HG02884 (cell line): Measurements from ENCODE around the gene CANT1.
"Not testable (repeated sequence)": the region's sequence is repeated elsewhere in the genome, so short reads cannot be mapped to it uniquely, and the experiment has no call there.

ENCODE experiments used
- ATAC-seq: cut with Tn5 transposase; IDR thresholded peaks from one replicate; pipeline ENCODE4 v1.9.1; 2021; ENCODE audit warnings: mild to moderate bottlenecking, moderate library complexity; ENCODE audit not compliant: unreplicated experiment

CANT1 gene

DNA sequence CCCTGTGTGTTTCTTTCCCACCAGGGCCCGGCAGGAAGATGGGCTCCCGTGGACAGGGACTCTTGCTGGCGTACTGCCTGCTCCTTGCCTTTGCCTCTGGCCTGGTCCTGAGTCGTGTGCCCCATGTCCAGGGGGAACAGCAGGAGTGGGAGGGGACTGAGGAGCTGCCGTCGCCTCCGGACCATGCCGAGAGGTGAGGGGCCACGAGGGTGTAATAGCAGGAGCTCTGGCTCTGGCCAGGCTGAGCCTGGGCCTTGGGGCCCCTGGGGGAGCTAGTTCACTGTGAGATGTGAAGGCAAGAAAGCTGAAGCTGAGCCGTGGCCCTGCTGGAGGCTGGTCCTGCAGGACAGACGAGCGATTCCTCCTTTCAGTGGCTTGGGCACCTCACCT is 34.4 kb upstream of the CANT1 start:
- no peak for ATAC-seq

DNA sequence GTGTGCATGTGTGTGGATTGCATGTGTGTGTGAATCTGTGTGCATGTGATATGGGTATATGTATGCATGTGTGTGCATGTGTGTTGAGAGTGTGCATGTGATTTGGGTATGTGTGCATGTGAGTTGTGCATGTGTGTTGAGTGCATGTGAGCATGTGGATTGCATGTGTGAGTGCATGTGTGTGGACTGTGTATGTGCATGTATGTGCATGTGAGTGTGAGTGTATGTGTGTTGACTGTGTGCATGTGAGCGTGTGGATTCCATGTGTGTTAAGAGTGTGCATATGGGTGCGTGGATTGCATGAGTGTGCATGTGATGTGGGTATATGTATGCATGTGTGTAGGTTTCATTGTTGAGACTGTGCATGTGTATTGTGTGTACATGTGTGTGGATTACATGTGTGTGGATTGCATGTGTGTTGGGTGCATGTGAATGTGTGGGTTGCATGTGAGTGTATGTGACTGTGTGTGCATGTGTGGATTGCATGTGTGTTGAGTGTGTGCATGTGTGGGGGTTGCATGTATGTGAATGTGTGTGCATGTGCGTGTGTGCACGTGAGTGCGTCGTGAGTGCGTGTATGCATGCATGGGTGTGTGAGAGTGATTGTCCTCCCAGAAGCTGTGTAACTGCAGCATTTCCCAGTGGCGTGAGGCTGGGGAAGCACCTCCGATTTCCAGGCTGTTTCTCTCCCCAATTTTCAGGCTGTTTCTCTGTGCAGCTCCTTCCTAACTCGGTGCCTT is 33.8 kb upstream of the CANT1 start:
- no peak for ATAC-seq

DNA sequence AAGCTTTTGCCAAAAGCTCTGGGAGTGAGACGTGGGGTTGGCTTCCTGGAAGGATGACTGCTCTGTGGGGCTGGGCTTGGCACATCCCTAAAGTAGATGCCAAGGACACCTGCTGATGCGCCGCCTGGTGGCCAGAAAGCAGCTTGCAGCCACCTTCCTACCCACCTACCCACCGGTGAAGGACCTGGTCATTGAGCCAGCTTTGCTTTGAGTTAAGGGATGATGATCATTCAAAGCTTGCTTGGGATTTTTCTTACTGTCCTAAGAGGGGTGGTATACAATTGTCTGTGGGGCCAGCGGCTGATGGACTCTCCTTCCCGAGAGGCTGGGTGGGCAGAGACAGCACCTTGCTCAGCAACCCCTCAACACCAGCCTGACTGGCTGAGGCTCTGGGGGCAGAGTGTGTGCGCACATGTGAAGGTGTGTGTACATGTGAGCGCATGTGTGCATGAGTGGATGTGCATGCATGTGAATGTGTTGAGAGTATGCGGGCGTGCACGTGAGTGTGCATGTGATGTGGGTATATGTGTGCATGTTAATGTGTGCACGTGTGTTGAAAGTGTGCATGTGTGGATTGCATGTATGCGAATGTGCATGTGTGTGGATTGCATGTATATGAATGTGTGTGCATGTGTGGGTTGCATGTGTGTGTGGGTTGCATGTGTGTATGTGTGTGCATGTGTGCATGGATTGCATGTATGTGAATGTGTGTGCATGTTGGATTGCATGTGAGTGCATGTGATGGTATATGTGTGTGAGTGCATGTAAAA is 33.0 kb upstream of the CANT1 start:
- no peak for ATAC-seq

DNA sequence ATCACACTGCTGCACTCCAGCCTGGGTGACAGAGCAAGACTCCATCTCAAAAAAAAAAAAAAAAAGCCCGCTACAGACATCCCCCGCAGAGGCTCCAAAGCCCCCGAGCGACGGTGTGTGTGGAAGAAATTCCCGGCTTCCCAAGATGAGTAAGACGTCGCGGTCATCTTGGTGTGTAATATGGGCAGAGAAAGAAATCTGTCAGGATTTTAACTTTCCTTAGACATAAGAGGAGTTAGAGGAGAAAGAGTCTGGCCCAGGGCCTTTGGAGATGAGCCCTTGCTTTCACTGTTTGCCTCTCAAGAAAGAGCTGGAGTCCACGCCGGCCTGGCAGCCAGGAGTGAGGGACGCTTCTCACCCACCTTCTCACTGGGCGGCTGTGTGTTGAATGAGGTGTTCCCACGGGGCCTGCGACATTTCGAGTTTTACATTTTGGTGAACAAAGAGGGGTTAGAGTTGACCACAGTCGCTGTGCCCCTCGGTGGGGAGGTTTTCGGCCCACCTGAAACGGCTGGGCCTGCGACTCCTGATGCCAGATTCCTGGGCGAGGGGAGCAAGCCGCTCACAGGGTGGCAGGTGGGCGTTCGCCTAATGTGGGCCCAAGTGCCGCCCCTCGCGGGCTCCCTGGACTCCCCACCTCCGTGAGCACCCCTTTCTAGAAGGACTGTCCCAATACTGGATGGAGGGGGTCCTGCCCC is 32.3 kb upstream of the CANT1 start:
- no peak for ATAC-seq

DNA sequence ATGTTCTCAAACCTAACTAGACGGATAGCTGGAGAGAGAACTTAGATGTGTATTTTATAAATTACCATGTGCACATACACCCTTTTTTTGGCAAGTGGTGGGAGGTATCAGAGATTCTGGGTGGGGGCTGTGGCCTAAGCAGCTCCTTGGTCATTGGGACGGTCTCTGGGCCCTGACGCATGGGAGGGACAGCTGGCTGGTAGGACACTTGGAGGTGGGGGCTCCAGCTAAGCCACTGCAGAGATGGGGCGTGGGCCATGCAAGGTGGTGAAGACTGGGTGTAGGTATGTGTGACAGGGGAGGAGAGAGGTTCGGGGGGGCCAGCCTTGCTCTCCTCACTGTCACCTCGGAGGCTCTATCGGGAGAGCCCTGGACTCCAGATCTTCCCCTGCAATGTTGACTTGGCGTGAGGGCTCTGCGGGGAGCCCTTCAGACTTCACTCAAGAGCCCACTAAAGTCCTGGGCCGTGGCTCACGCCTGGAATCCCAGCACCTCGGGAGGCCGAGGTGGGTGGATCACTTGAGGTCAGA is 31.5 kb upstream of the CANT1 start:
- no peak for ATAC-seq

DNA sequence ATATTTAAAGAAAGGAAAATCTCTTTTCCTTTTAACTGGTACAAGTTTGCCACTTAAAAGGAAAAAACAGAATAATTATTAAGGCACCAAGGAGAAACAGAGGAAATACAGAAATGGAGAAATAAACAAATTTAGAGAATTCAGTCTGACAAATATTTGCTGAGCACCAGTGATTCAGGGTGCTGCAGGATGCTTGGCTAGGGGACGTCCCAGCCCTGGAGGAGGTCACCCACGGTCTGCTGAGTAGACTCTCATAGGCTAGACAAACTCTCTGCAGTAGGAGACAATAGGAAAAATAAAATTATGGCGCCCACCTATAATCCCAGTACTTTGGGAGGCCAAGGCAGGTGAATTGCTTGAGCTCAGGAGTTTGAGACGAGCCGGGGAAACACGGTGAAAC is 30.3 kb upstream of the CANT1 start:
- ATAC-seq, result no peak

DNA sequence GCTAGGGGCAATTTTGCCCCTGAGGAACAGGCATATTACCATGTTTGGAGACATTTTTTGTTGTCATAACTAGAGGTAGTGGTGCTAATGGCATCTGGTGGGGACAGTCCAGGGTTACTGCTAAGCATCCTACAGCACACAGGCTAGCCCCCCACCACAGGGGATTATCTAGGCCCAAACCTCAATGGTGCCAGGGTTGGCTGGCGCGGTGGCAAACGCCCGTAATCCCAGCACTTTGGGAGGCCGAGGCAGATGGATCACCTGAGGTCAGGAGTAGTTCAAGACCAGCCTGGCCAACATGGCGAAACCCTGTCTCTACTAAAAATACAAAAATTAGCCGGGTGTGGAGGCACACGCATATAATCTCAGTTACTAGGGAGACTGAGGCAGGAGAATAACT is 29.6 kb upstream of the CANT1 start:
- ATAC-seq, result no peak

DNA sequence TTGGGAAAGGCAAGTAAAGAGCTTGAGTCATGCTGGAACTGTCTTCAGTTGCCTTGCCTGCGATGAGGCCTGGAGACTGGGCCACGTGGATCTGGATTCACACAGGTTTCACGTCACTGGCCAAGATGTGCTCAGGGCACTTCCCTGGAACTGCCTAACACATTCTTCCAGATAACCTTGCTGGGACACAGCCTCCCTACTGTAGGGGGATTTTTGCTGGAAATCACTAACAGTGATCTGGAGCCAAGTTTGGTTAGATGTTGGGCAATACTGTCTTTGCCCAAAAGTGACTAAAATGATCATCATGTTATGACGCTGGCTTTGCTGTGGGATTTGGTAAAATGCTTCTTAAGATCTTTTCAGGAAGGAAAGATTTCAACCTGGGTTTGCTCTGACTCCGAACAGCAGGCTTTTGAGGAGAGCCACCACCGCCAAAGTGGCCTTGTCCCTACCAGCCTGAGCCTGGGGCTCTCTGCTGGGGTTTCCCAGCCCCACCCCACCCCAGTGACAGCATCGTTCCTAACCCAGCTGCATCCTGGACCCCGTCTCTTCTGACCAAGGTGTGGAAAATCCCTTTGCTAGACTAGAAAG is 29.1 kb upstream of the CANT1 start:
- ATAC-seq, result no peak

DNA sequence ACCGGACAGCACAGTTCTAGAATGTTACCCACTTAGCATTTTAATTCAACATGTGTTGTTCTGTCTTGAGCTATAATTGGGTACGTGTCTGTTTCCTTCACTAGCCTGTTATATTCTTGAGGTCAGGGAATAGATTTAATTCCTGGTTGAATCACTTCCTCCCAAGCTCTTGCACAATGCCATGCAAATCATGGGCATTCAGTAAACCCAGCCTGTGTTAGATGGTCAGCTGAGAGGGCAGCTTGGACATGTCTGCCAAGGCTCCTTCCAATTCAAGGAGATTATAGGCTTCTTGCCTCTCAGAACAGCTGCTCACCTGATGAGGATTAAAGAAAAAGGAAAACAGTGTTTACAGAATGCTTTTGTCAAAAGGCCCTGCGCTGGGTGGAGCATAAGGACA is 27.0 kb upstream of the CANT1 start:
- no peak for ATAC-seq

DNA sequence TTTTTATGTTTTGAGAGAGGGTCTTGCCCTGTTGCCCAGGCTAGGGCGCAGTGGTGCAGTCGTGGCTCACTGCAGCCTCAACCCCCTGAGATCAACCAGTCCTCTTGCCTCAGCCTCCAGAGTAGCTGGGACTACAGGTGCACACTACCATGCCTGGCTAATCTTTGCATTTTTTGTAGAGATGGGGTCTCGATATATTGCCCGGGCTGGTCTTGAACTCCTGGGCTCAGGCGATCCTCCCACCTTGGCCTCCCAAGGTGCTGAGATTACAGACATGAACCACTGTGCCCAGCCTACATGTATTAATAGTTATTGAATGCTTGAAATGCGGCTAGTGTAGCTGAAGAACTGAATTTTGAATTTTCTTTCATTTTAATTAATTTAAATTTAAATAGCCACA is 26.6 kb upstream of the CANT1 start:
- no peak for ATAC-seq

DNA sequence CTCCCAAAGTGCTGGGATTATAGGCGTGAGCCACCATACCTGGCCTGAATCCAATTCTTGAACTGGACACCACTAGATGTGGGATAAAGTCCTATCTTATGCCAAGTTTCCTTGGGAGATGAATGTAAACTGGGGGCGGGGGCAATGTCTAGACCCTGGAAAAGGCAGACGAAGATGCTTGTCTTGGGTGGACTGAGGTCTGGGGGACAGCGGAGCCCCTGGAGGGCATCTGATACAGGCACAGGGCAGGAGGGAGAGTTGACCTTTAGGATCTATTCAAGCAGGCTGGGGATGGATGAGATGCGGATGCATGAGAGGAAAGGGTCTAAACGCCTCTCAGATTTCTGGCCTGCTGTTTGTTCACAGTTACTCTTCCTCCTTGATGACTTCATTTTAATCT is 26.1 kb upstream of the CANT1 start:
- no peak for ATAC-seq

DNA sequence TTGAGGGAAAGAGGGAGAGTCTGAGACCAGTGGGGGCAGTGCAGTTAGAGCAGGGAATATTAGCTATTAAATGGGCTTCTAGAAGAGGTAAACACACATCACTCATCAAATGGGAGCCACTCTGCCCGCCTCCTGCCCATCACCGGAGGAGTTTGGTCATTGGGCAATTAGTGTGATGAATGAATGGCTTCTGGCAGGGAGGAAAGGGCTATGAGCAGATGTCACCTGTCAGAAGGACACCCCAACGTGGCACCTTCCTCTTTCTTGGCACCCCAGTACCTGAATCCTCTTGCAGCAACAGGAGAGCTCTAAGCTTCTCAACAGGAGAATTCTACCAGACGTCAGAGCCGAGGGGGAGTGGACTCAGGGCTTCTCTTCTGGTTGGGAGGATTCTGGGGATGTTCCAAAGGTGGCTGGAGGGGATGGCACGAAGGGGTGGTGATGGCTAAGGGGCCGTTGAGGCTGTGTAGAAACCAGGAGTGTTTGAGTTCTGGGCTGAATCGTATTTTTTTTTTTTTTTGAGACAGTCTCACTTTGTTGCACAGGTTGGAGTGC is 25.4 kb upstream of the CANT1 start:
- ATAC-seq, result no peak

DNA sequence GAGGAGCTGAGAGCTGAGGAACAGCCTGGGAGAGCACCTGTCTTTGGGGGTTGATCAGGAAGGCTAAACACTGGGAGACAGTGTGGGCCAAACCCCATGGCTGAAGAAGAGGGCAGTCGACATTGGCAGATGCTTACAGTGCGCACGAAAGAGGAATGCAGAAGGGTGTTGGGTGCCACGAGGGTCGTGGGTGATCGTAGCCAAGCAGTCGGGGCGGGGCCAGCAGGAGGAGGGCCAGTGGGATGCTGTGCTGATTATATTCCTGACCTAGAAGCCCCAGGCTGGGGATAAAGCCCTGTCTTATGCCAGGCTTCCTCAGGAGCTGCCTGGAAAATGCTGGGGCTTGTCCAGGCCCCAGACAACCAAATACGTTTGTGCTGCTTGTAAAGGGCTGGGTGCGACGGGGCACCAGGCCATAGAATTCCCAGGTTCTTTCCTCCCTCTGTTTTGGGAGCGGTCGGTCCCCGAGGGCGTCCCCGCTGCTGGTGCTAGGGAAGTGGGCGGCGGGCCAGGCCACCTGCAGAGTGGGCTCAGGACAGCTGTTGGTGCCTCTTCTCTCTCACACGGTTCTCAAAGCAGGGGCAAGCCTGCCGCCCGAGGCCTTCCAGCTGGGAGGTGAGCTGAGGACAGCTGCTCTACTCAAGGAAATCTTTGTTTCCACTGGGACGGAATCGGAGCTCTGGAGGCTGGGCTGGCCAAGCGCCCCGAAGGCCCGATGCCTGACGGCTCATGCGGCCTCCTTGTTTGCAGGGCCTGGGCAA is 24.4 kb upstream of the CANT1 start:
- ATAC-seq, result no peak

DNA sequence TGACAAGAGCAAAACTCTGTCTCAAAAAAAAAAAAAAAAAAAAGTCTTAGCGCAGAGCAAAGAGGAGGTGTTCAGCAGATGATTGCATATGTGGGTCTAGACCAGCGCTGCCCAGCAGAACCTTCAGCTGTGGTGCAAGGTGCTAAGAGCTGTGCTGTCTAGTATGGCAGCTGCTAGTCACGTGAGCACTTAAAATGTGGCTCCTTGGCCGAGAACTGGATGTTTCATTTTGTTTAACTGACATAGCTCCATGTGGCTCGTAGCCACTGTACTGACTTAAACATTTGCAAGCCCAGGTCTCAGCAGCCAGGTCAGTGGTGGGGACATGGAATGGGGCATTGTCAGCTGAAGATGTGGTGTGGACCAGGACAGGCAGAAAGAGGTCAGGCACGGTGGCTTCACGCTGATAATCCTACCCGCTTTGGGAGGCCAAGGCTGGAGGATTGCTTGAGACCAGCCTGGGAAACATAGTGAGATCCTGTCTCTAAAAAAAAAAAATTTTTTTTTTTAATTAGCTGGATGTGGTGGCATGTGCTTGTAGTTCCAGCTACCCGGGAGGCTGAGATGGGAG is 23.6 kb upstream of the CANT1 start:
- no peak for ATAC-seq

DNA sequence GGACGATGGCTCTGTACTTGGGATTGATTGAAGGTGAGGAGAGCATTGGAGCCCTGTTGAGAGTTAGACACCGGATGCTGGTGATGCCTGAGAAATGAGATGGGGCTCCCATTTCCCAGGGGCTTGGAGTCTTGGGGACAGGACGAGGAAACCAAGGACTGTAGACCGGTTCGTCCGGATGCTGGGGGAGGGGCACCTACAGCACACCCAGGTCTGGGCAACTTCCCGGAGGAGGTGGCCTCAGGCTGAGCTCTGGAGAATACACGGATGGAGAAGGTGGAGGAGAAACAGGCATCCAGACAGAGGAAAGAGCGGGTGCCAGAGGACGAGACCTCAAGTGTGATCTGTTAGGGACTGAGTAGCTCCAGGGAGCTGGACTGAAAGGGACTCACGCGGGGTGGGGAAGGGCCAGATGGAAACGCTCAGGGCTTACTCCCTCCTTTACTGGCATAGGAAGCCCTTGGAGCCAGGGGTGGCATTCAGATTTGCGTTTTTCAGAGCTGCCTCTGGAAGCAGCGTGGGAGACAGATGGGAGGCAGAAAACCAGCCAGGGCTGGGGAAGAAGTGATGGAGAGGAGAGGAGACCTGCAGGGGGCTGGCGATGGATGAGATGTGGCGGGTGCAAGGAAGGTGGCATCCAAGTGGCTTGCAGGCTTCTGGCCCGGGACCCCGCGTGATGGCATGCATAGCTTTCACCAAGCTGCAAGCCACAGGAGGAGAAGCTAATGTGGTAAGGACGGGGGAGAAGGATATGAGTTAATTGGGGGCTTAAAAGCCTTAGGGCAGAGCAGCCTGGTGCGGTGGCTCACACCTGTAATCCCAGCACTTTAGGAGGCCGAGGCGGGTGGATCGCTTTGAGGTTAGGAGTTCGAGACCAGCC is 22.7 kb upstream of the CANT1 start:
- ATAC-seq, result no peak

DNA sequence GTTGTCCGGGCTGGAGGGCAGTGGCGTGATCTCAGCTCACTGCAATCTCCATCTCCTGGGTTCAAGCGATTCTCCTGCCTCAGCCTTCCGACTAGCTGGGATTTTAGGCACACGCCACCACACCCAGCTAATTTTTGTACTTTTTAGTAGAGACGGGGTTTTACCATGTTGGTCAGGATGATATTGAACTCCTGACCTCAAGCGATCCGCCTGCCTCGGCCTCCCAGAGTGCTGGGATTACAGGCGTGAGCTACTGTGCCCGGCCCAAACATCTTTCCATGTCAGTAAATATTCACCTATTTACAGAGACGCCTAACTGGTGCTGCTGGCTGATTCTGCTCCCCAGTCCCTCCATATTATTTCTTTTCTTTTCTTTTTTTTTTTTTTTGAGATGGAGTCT is 21.1 kb upstream of the CANT1 start:
- ATAC-seq, result not testable (repeated sequence)

DNA sequence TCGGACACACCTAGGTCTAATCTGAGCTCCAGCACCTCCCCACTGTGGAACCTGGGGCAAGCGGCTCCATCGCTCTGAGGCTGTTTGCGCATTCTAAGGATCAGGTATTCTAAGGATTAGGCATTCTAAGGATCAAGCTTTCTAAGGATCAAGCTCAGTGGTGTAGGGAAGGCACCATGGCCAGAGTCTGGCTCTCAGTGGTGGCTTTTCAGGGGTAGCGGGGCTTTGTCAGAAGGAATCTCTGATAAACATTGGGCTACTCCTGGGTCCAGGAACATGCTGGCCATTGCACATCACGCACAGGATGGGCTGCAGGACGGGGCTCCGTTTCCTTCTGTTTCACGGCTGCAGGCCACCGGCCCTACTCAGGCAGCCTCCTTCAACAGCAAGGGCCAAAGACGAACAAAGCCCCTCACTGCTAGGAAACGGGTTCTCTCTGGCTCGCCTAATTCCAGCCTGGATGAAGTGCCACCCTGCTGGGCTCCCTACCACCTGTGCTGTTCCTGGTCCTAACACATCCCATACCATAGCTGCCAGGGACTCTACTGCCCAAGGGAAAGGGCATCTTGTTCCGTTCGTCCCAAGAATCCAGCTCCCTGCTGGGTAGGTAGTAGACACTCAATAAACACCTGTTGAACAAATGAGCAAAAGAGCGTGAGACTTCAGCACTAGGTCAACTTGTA is 19.9 kb upstream of the CANT1 start:
- no peak for ATAC-seq

DNA sequence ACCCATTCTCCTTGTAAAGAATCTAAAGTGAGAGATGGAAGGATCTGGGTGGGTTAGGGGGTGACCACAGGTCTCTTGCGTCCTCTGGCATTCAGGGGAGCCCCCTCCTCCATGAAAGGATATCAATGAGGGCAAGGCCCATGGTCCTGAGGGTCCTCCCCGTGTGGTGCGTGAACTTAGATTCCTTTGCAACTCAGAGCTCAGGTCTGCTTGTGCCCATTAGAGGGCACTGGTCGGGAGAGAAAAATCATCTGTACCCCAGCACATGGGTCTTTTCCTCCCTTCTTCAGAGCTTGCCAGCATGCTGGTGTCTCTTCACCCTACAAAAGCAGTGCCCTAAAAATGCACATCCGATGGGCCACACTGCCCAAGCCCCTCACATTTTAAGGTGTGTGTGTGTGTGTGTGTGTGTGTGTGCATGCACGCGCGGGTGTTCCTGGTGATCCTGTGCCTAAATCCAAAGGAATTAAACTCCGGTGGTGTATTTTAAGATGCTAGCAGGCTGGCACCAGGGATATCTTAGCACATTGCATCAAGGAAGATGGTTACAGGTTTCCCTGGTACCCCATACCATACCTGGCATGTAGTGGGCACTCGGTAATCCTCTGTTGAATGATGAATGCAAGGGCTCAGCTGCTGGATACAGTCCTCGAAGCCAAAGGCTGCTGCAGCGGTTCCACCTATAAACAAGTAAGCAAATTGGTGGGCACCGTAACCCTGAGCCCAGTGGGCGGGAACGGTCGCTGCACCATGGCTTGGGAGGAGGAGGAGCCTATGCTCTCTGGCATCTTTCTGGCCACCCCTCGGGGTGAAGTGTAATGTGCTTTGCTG is 19.1 kb upstream of the CANT1 start:
- no peak for ATAC-seq
